ENCODE results near the gene RAPGEF5.

GRCh38 chr7:22397981-22398380, 41.0 kb upstream of the RAPGEF5 start:
- TF ChIP-seq POLR2A (IDR thresholded peaks at IDR 0.05; ENCODE audit: low read length) (no peak), GATA1 (IDR thresholded peaks at IDR 0.05; ENCODE audit: low read depth, low read length) (no peak)

All from erythroblast (primary cell).